CD4-positive, alpha-beta T cell treated with Interleukin-15 for 4 hours (primary cell): Measurements from ENCODE around the gene HOXB5.
A peak's percentile ranks its signal among the peaks of the same experiment; 100 is the strongest.

Source experiments
- DNase-seq: peaks from one replicate; pipeline ENCODE4 v3.0.0-alpha.2; 2020; ENCODE audit warnings: low spot score

HOXB5 gene

DNA sequence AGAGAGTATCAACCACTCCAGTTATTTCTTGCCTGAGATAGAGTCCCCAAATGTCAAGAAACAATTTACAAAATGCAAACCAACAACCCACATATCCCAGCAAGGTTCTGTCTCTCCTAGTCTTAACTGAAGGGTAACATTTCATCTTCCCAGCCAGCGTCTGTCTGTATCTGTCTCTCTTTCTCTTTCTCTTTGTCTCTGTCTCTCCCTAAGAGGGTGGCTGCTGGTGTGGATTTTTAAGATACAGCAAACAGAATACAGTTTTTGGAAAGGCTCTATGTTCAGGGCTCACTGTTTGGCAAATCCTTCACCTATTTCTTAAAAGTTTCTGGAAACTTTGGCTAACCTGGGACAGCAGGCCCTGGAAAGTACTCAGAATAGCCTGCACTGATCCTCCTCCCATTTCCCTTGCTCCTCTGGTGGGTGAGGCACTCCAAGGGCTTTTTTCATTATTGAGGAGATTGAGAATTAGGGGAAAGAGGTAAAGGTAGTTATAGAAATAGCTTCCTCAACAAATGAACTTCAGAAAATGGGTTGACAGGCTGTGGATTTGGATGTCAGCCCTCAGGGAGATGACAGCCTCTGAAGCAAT lies 21.7 kb downstream of the HOXB5 start:
- no peak for DNase-seq

DNA sequence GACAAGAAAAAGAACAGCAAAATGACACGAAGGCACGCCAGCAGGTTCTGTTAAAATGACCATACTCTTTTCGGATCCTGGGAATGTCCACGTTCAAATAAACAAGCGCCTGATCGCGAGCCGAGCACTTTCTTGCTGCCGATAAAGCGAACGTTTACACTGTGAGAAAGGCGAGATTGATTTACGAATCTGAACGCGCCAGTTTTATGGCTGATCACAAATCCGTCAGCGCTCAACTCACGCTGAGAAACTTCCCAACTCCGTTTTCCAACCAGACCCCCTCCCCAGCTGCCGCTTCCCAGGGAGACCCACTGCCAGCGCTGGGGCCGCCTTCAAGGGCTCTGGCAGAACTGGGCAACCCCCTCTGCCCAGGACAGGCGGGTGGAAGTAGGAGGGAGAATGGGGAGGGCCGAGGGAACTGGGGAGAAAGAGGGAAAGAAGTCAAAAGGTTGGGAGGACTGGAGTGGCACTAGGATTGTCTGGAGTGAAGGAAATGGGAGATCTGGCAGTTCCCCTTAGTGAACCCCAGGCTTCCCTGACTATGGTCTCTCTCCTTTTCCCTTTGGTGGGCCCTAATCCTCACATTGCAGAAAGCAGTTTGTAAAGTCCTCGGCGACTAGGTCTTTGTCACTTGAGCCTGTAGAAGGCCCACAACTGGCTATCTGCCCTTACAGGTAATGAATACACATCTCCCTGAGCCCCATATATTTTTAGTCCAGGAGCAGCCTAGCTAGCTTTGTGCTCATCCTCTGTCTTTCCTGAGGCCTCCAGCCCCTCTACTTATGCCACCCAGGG lies 22.4 kb downstream of the HOXB5 start:
- DNase-seq, result no peak

DNA sequence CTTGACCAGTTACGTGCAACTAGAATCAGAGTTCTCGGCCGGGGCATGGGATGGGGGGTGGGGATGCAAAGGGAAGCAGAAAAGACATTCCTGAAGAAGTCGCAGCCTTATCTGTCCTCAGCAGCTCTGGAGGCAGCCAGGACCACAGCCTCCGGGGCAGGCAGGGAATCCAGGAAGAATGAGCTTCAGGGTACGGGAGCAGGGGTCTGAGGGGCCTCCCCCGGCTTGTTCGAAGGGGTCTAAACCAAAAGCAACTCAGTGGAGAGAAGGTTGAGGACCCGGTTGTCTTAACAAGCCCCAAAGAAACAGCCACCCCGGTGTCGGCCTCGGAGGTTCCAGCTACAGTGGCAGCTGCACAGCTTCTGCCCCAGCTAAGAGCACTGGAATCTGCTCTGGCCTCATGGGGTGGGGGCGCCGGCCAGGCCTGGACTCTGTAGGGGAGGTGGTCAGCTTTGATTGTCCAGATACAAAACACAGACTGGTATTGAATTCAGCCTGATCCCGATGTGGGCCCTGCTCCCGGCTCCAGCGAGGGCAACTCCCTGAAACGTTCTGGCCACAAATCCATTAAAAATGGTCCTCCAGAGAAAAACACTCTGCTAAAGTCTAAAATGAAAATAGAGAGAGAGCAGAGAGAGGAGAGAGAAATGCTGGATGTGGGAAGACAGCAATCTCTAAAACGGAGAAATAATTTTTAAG lies 23.1 kb downstream of the HOXB5 start:
- no peak for DNase-seq

DNA sequence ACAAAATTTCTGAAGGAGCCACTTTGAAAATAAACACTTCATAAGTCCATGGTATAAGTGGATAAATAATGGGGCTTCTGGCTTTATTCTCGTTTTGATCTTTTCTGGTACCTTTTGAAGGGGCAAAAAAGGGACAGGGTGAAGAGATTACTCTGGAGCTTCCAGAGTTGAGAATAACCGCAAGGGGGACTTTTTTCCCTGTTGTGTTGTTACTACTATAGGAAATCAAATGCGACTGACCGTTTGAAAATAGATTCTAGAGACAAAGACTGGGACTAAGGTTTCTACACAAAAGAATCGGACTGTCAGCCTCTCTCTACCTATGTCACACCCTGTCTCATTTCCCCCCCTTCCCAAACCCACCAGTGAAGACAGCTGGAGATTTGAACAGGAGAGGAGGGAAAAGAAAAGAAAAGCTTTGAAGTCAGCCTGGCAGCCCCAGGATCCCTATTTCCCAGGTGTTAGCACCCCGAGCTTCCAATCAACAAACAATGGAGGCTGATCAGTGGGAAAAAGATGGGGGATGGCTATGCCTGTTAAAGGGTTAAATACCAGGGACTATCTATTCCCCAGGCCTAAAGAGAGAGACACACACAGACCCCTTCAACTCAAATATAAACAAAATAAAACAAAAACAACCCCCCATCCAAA lies 23.8 kb downstream of the HOXB5 start:
- no peak for DNase-seq

DNA sequence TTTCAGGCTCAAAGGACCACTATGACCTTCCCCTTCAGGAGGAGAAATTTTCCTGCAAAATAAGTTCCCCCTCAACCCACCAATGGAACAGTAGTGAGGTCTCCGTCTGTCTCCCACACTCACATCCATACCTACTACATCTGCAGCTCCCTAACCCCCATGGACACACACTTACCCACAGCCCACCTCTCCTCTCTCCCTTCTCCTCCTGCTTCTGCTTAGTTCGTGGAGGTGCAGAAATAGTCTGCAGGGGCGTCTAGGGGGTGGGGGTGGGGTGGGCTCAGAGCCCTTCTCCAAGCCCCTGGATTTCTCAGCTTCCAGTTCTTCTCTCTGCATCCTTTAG lies 24.4 kb downstream of the HOXB5 start:
- DNase-seq, result no peak

DNA sequence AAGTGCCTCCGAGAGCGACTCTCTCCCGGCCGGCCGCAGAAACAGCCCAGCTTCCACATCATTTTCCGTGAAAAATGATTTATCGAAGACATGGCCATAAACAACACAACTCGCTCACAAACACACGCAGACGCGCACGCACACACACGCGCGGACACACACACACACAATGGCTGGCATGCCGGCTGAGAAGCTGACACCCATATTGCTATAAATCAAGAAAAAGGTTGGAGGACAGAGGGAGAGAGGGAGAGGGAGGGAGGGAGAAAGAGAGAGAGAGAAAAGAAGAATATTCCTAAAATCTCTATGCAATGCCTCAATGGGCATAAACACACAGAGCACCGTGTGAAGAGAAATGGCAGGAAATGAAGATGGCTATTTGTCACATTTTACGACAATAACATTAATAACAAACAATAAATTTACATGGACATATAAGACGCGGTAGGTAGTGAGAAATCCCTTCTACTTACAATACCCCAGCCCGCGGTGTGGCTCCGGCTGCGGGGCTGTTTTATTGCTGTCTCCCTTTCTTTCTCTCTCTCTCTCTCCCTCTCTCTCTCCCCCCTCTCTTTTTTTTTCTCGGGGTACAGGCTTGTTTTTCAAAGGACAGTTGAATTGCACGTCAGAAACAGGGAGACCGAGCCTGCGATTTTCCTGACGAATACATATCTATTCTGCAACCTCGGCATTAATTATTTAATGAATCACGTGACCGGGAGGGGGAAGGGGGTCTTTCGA lies 24.9 kb downstream of the HOXB5 start:
- no peak for DNase-seq

DNA sequence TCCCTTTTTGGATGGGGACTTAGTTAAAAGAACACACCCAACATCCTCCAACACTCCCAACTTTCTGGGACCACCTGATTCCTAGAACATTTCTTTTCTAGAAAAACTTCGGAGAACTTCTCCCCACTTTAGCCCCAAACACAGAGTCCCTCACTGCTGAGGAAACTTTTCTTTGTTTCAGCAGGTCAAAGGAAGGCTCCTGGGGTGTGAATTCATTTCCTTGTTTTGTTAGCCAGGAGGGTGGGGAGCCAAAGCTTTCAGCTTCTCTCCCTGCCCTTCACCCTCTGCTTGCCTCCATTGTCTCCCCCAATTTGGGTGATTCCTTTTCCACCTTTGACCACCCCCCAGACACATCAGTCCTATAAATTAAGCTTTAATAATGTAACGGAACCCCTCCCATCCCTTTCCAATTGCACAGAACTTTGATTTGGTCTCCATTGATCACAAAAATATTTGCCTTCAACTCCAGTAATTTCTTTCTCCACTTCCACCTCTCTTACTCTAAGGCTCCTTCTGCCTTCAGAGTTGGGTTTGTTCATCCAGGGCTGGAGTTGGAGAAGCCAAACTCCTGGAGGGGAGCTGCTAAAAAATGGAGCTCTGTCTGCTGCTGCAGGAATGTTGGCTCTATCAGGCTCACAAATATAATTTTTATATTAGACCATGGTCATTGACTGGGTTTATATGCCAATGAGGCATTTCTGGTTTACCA lies 25.8 kb downstream of the HOXB5 start:
- no peak for DNase-seq

DNA sequence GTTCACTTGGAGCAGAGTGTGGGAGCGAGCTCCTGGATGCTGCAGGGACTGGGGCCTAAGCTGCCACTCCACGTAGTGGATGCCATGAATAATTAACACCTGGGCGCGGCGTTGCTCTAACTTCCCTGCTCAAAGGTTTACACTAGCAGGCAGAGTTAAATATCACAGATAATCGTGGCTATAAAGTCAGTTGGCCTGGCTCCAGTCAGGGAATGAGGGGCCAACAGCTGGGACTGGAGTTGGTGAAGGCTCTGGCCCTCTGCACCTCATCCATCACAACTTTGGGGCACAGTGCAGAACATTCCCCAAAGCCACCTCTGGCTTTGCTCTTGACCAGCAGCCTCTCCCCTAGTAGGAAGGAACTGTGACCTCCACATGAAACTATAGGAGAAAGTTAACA lies 26.4 kb downstream of the HOXB5 start:
- DNase-seq, result no peak

DNA sequence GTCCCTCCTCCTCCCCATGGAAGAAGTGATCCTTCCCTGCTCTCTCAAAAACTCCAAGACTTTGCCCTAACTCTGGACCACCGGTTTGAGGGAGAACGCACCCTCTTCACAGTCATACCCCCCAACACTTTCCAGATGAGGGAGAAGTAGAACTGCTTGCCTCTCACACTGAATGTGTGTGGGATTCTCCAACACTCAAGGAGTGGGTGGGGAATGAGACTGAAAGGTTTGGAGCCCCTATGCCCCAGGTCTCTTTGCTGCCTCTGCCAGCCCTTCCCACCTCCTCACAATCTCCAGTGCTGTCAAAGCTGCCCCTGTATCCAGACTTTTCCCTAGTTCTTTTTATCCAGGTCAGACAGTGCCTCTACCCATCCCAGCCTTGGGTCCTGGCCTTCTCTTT lies 26.9 kb downstream of the HOXB5 start:
- DNase-seq, result no peak

DNA sequence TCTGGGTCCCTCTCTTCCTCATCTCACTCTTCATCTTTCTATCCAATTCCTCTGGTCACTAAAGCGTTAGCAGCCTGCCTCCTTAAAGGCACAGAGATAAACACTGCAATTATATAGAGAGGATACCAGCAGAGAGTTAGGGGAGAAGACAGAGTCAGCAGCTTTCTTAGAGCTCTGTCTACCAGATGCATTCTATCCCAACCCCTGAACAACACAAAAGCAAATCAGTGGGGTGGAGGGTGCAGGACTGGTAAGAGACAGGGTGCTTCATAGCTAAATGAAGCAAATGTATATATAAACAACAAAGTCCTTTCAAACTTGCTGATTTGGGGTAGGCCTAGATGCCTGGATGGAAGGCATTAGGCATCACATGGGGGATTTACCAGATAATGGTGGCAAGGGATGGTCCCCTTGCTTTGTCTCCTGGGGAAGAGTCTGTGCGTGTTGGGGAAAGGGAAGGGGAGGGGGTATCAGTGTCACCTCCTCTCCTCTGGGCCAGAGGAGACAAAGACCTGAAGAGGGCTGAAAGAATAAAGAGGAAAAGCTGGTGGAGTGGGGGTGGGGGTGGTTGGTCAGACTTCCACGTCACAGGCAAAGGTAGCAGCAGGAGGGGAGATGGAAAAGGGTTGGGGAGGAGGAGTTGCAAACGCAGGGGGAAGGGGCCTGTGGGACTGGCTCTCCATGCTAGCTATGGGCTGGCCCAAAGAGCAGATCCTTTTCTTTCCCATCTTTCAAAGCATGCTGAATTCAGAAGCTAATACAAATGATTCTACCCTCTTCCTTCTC lies 27.5 kb downstream of the HOXB5 start:
- no peak for DNase-seq

DNA sequence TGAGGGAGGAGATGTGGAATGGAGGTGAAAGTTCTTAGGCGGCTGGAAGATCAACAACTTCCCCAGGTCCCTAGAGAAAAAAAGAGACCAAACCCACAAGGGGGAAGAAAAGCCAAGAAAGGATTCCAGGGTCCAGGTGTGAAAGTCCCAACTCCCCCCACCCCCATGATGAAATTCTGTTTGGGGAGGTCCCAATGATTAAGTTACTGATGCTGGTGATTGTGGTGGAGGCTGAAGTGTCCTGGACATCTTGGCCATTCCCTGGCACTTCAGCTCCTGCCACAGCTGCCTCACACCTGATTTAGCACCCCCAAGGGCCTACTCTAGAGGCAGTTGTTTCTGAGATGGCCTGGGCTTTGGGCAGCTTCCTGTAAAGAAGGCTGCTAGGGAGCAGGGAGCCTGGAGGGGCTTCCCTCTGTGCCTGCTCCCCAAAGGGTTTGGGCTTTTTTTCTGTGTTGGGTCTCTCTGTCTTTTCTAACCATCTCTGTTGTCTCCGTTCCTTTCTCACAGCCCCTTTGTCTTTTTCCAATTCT lies 28.5 kb downstream of the HOXB5 start:
- no peak for DNase-seq

DNA sequence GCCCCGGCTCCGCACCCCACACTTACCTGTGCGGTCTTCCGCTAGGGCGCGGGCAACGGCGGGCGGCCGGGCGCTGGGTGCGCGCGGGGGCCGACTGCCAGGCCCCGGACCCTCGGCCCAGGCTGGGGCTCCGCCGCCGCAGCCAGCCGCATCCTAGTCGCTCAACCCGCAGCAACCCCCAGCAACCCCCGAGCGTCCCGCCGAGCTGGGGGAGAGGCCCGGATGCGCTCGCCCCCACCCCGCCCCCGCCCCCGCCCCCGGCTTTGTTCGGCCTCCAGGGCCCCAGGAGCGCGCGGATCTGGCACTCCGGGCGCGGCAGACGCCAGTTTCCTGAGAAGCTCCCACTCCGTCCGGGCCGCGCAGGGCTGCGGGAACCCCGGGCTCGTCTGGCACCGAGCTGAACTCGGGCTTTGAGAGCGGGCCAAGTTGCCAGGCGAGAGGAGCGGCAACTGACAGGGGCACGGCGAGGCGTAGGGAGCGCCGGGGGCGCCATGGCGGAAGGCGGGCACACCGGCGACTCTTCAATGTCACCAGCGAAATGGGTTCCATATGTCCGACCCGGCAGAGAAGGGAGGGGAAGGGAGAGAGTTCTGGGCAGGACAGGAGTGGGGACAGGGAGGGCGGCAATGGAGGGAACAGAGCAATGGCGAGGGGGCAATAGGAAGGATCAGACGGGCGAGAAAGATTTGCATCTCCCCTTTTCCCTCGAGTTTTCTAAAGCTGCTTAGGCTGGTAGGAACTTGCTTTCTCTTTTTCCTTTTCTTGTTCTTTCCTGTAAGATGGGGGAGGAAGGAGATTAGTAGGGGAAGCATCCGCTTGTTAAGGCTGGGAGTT lies 29.2 kb downstream of the HOXB5 start:
- DNase-seq, result no peak

DNA sequence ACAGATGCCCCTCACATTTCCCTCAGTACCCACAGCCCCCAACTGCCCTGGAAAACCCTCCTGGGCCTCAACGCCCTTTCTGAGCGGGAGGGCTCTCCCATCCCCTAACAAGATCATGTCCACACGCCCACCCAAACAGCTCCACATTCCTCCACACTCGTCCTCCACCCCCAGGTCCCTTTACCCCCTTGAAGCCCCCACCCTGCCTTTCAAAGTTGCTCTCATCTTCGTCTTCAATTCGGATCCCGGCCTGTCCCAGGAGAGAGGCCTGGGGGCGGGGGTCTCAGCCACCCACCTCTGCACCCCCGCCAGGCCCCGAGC lies 29.8 kb downstream of the HOXB5 start:
- no peak for DNase-seq

DNA sequence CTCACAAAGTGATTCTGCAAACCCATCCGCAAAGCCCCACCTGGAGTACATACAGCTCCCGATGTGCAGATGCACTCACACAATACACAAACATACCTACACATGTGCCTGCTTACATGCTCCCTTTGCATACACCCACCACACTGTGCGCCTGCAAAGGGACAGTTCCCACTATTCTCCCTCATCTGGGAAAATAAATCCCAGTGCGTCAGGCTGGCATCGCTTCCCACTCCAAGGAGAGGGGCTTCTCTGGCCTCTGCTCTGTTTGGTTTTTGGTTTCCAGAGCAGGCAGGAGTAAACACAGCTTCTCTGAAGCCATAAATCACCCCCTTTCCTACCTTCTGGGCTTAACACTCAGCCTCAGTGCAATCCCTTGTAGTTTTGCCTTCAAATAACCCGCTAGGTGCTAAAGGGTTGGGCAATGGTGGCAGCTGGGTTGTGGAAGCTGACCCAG lies 30.2 kb downstream of the HOXB5 start:
- no peak for DNase-seq

DNA sequence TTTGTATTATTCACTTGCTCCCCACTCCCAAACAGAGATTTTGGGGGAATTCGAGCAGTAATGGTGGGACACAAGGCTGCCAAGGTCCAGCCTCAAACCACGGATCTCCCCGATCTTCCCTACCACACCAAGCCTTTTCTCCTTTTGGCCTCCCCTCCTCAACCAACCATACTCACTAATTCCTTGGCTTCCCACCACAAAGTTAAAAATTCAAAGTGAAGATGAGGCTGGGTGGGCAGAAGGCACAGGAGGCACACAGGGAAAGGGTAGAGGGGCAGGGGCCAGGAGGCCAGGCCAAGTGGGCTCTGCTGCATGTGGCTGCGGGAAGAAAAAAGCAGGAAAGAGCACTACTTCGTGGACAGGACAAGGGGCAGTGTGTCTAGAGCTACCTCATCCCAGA lies 30.6 kb downstream of the HOXB5 start:
- no peak for DNase-seq

DNA sequence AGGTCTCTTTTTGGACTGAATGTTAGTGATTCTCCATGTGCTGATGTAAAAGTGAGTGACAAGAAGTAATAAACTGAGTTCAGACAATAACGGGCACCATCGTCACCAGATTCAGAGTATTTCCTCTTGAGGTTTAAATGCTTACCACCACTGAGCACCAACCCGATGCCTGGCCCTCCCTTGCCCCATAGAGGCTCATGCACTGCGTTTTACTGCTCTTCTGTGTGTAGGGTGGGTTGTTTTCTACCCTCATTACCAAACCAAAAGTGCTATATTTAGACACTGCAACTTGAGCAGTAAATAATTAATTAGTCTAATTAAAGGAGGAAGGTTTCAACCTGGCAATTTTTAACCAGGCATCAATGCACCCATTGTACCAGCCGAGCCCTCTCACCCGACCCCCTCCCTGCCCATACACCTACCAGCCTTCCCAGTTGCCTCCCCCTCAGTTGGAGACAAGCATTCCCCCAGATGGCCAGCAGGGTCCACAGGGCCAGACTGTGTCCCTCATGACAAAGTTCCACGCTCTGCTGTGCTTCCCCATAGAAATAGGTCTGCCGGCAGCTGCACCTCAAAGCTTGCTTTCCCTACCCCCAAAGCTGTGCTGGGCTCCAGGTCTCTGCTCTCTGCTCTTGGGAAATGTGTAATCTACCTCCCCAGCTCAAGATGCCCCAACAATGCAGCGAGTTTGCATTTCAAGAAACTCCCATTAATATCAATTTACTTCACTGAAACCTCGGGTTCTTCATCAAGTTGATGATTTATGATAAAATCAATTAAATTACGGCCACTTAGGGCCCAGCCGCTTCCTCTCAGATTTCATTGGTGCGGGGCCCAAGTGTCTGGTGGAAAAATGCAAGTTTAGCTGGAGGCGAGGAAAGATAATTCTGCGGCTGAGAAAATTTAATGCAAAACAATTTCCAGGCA lies 31.4 kb downstream of the HOXB5 start:
- DNase-seq, result peak; percentile 13

DNA sequence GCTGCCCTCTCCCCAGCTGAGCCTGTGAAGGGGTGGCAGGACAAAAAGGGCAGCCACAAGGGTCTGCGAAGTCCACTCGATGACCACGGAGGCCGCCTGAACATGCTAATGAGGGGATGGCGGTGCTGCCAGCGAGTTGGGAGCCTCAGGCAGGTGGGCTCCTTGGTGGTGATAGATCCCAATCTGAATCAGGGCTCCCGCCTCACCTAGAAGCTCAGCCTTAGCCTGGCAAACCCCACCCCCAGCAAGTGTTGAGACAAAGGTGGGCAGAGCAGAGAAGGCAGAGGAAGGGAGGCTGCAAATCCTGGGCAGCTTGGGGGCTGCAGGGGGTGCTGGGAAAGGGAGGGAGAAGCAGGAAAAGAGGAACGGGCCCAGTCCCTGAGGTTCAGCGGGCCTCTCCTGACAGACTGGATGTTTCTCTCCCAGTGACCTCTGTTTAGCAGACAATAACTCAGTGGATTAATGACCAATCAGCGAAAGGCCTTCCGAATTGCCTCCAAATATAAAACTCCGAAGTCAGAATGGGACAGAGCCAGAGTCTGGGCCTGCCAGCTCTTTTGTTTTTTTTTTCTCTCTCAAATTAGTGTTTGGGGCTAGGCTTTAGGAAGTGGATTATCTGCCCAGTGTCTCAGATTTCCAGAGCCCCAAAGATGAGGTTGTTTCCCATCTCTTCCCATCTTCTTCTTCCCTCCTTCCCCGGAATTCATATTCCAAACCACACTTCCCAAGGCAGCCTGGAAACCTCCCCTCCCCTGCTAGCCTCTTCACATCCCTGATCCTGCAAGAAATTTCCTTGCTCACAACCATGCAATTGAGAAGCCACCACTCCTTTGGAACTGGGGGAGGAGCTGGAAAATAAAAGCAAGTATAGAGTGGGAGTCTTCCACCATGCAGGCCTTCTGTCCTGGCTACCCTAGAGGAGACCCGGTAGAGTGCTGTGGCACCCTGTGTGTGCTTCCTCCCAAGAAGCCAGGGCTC lies 33.5 kb downstream of the HOXB5 start:
- no peak for DNase-seq
